ENCODE measurements around the gene NUFIP2.

- TF ChIP-seq POLR2AphosphoS5 (IDR thresholded peaks at IDR 0.05) (no peak), CTCF (IDR thresholded peaks at IDR 0.05) (no peak), POLR2A (IDR thresholded peaks at IDR 0.05) (no peak), EP300 (IDR thresholded peaks at IDR 0.05) (no peak)
Observed at GRCh38 chr17:29248845-29249244, 45.1 kb downstream of the NUFIP2 start.
